Keratinocyte (primary cell): ENCODE data around the gene ZNF337. TPM values are rescaled to one million over a fixed set of nuclear protein-coding genes. Genes with fewer than 3 reads are reported as not detected.
"Not testable (repeated sequence)": the region's sequence is repeated elsewhere in the genome, so short reads cannot be mapped to it uniquely, and the experiment has no call there.

ENCODE experiments used
- DNase-seq: peaks from one replicate; pipeline ENCODE4 v3.0.0-alpha.2; 2011; ENCODE audit warnings: low read depth, missing footprints, low spot score
- FAIRE-seq: peaks from 2 replicates; lab custom pipeline; 2011; peaks lifted over from hg19 to GRCh38; lab: Jason Lieb, UNC
- H2AFZ ChIP-seq: 2 replicates; pipeline ENCODE4 v1.6.0; 2012; ENCODE audit warnings: low read length, control low read depth, inconsistent platforms; ENCODE audit not compliant: control insufficient read depth
- H3K27ac ChIP-seq: 2 replicates; pipeline ENCODE4 v1.5.1; 2011; ENCODE audit warnings: low read length; ENCODE audit not compliant: control insufficient read depth, insufficient read depth
- H3K27me3 ChIP-seq: 3 replicates; pipeline ENCODE4 v1.6.0; 2011; ENCODE audit warnings: low read length; ENCODE audit not compliant: control insufficient read depth, insufficient read depth; ENCODE audit errors: extremely low read depth
- H3K36me3 ChIP-seq, 2 experiments: 2 replicates in 1 of 2; 3 replicates in 1 of 2; pipeline ENCODE4 v1.5.1; 2011; ENCODE audit warnings: low read length in 2 of 2, mild to moderate bottlenecking in 1 of 2; ENCODE audit not compliant: control insufficient read depth in 2 of 2, insufficient read depth in 2 of 2; ENCODE audit errors: extremely low read depth in 1 of 2
- H3K4me1 ChIP-seq: 3 replicates; pipeline ENCODE4 v1.5.1; 2011; ENCODE audit warnings: low read length; ENCODE audit not compliant: control insufficient read depth, insufficient read depth; ENCODE audit errors: extremely low read depth
- H3K4me2 ChIP-seq: 3 replicates; pipeline ENCODE4 v1.6.0; 2011; ENCODE audit warnings: low read depth, low read length; ENCODE audit not compliant: control insufficient read depth, insufficient read depth; ENCODE audit errors: extremely low read depth
- H3K4me3 ChIP-seq, 3 experiments: fragments of 200-600 bp in 1 of 3; sonication (generic) in 1 of 3; 2 replicates in 2 of 3; 3 replicates in 1 of 3; pipeline ENCODE4 v1.5.1; 2011 to 2016; ENCODE audit warnings: low read length in 3 of 3, mild to moderate bottlenecking in 3 of 3, control low read depth in 2 of 3, inconsistent platforms in 1 of 3, low read depth in 1 of 3, mixed read lengths in 1 of 3, mixed run types in 1 of 3, moderate library complexity in 1 of 3; ENCODE audit not compliant: control insufficient read depth in 2 of 3, insufficient read depth in 2 of 3; ENCODE audit errors: extremely low read depth in 1 of 3
- H3K79me2 ChIP-seq: 2 replicates; pipeline ENCODE4 v1.6.0; 2012; ENCODE audit warnings: low read length; ENCODE audit not compliant: control insufficient read depth, insufficient read depth
- H3K9ac ChIP-seq: 3 replicates; pipeline ENCODE4 v1.6.0; 2011; ENCODE audit warnings: low read length; ENCODE audit not compliant: control insufficient read depth, insufficient read depth; ENCODE audit errors: extremely low read depth
- H3K9me1 ChIP-seq: 3 replicates; pipeline ENCODE4 v1.6.0; 2011; ENCODE audit warnings: low read length; ENCODE audit not compliant: control insufficient read depth, insufficient read depth; ENCODE audit errors: extremely low read depth
- H3K9me3 ChIP-seq: 2 replicates; pipeline ENCODE4 v1.5.1; 2012; ENCODE audit warnings: low read depth, low read length; ENCODE audit not compliant: control insufficient read depth
- H4K20me1 ChIP-seq: 3 replicates; pipeline ENCODE4 v1.6.0; 2011; ENCODE audit warnings: low read length; ENCODE audit not compliant: control insufficient read depth, insufficient read depth; ENCODE audit errors: extremely low read depth
- EZH2 ChIP-seq: IDR thresholded peaks from one replicate; pipeline ENCODE4 v1.6.1; 2012; ENCODE audit warnings: inconsistent platforms, mild to moderate bottlenecking, low read length, moderate library complexity
- dilution Hi-C: fragments of 300-500 bp; cut with MboI; formaldehyde crosslinking; loops from one replicate; pipeline ENCODE4 v1.7.0; 2020; ENCODE audit warnings: low sequenced_read_pairs; ENCODE audit not compliant: extremely low pct_ligation_motif_present
- polyA plus RNA-seq, 5 experiments: library from polyadenylated mRNA; depleted of rRNA in 3 of 5; stranded (reverse) in 3 of 5; stranded (forward) in 1 of 5; unstranded in 1 of 5; fragments of >200 nt; gene quantifications; 1 replicate in 1 of 5; 2 replicates in 3 of 5; 3 replicates in 1 of 5; pipeline versions ENCODE4 v1.2.1 to v1.2.3, GENCODE V29; 2011 to 2012; ENCODE audit warnings: missing spikeins in 2 of 5, low read depth in 1 of 5, low replicate concordance in 1 of 5
- TF ChIP-seq, protein P1 (sequence below), 3 experiments: IDR thresholded peaks in 1 of 3; conservative IDR thresholded peaks in 1 of 3; optimal IDR thresholded peaks in 1 of 3; 2 replicates in 2 of 3; 3 replicates in 1 of 3; pipeline versions ENCODE3 to v1.5.1; 2011; ENCODE audit warnings: low read length in 3 of 3, mild to moderate bottlenecking in 3 of 3, moderate library complexity in 2 of 3, control low read depth in 1 of 3, inconsistent platforms in 1 of 3; ENCODE audit not compliant: insufficient read depth in 2 of 3; ENCODE audit errors: extremely low read depth in 1 of 3

ZNF337 gene
- polyA plus RNA-seq, 1 donor (not counting 4 experiments of a cell fraction or from before 2014, with no cell fraction given): 15.9 TPM

- DNase-seq (no peak), FAIRE-seq (no peak)
- H2AFZ ChIP-seq: no peak overlapping the region
- no peak overlapping the region for H3K27ac ChIP-seq
- H3K36me3 ChIP-seq: peaks cover 17 to 20% of the 10 kb centered on the region in 2 experiments
- H3K4me1 ChIP-seq: no peaks in the 10 kb centered on the region
- dilution Hi-C loops: no loop called here
- no peaks in the 10 kb centered on the region for H3K9me1 ChIP-seq
- TF ChIP-seq, protein P1, sequence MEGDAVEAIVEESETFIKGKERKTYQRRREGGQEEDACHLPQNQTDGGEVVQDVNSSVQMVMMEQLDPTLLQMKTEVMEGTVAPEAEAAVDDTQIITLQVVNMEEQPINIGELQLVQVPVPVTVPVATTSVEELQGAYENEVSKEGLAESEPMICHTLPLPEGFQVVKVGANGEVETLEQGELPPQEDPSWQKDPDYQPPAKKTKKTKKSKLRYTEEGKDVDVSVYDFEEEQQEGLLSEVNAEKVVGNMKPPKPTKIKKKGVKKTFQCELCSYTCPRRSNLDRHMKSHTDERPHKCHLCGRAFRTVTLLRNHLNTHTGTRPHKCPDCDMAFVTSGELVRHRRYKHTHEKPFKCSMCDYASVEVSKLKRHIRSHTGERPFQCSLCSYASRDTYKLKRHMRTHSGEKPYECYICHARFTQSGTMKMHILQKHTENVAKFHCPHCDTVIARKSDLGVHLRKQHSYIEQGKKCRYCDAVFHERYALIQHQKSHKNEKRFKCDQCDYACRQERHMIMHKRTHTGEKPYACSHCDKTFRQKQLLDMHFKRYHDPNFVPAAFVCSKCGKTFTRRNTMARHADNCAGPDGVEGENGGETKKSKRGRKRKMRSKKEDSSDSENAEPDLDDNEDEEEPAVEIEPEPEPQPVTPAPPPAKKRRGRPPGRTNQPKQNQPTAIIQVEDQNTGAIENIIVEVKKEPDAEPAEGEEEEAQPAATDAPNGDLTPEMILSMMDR (optimal IDR thresholded peaks at IDR 0.05 in 1 of 3, IDR thresholded peaks at IDR 0.05 in 1 of 3, conservative IDR thresholded peaks at IDR 0.05 in 1 of 3; ENCODE audit: extremely low read depth in 1 of 3, insufficient read depth in 2 of 3, low read length in 3 of 3): no peak
- TF ChIP-seq EZH2: no peak
- no peaks in the 10 kb centered on the region for H4K20me1 ChIP-seq
- peaks cover 3% of the 10 kb centered on the region for H3K79me2 ChIP-seq
- H3K4me3 ChIP-seq: no peak overlapping the region
- no peaks in the 10 kb centered on the region for H3K9me3 ChIP-seq
- no peak overlapping the region for H3K9ac ChIP-seq
- H3K4me2 ChIP-seq: no peak overlapping the region
- H3K27me3 ChIP-seq: no peaks in the 10 kb centered on the region
These were observed 11.2 kb downstream of the ZNF337 start for GRCh38 chr20:25685276-25686080.

- H3K36me3 ChIP-seq: peaks cover 17 to 19% of the 10 kb centered on the region in 2 experiments
- DNase-seq, H2AFZ ChIP-seq, H3K79me2 ChIP-seq, H4K20me1 ChIP-seq, dilution Hi-C loops, H3K9ac ChIP-seq, FAIRE-seq, H3K27me3 ChIP-seq, H3K4me1 ChIP-seq, H3K4me2 ChIP-seq, H3K4me3 ChIP-seq, H3K9me3 ChIP-seq, H3K9me1 ChIP-seq, H3K27ac ChIP-seq: not testable (repeated sequence)
These were observed 12.8 kb downstream of the ZNF337 start for GRCh38 chr20:25683826-25684225.
